Activated B cell treated with CpG ODN at 0.5 μM for 24 hours (primary cell): Measurements from ENCODE around the gene NOX4. TPM values are rescaled to one million over a fixed set of nuclear protein-coding genes. Genes with fewer than 3 reads are reported as not detected.

ENCODE experiments used
- ATAC-seq: fragments of 200-7000 bp; cut with Tn5 transposase; one replicate; pipeline ENCODE4 v1.10.0; 2021; ENCODE audit warnings: low read depth, mild to moderate bottlenecking, moderate library complexity
- CTCF ChIA-PET: fragments of 350-600 bp; sonication (Branson Sonifier 250); formaldehyde crosslinking; loops from one replicate; lab custom pipeline; 2021; ENCODE audit warnings: antibody characterized with exemption; lab: Charles Lee
- POLR2A ChIA-PET: fragments of 350-600 bp; sonication (Branson Sonifier 250); formaldehyde crosslinking; loops from one replicate; lab custom pipeline; 2021; ENCODE audit warnings: antibody characterized with exemption; lab: Charles Lee
- DNase-seq: peaks from one replicate; pipeline ENCODE4 v3.0.0; 2022
- H3K27ac Mint-ChIP-seq: one replicate; pipeline ENCODE4 v1.8.0; 2020; ENCODE audit warnings: mixed read lengths
- H3K27me3 Mint-ChIP-seq: one replicate; pipeline ENCODE4 v1.8.0; 2021; ENCODE audit warnings: mixed read lengths
- H3K36me3 Mint-ChIP-seq: one replicate; pipeline ENCODE4 v1.8.0; 2021; ENCODE audit warnings: low read depth, mixed read lengths
- H3K4me1 Mint-ChIP-seq: one replicate; pipeline ENCODE4 v1.8.0; 2021; ENCODE audit warnings: mixed read lengths
- H3K4me3 Mint-ChIP-seq: one replicate; pipeline ENCODE4 v1.8.0; 2020; ENCODE audit warnings: mild to moderate bottlenecking, mixed read lengths
- H3K9me3 Mint-ChIP-seq: one replicate; pipeline ENCODE4 v1.8.0; 2020; ENCODE audit warnings: mixed read lengths
- CTCF ChIP-seq: fragments of 200-600 bp; IDR thresholded peaks from one replicate; pipeline ENCODE4 v1.8.0; 2022; ENCODE audit warnings: antibody characterized with exemption, mild to moderate bottlenecking
- intact Hi-C: fragments of 100-400 bp; cut with micrococcal nuclease; formaldehyde crosslinking; loops from one replicate; pipeline ENCODE4 v1.15.1; 2024
- total RNA-seq: library from RNA; stranded (reverse); gene quantifications from 2 replicates; pipeline ENCODE4 v1.2.3, GENCODE V29; 2022

NOX4 gene
- total RNA-seq, 1 donor from 2014 or later, result not detected

- ATAC-seq (no peak), DNase-seq (no peak)
- Mint-ChIP-seq H3K9me3 (peaks cover 2% of the 10 kb centered on the region), H3K27me3 (peaks cover 3% of the 10 kb centered on the region), H3K4me3 (no peak overlapping the region), H3K36me3 (no peaks in the 10 kb centered on the region), H3K4me1 (no peaks in the 10 kb centered on the region), H3K27ac (no peak overlapping the region)
- ChIA-PET POLR2A (no interaction called here), CTCF (no interaction called here)
- no peak for TF ChIP-seq CTCF
- intact Hi-C loops, result no loop called here
These were observed 4.8 kb upstream of the NOX4 start for GRCh38 chr11:89495951-89496350.

GRCh38 chr11:89493431-89493830, 2.3 kb upstream of the NOX4 start:
- Mint-ChIP-seq H3K36me3 (no peaks in the 10 kb centered on the region), H3K4me3 (no peak overlapping the region), H3K27me3 (peaks cover 11% of the 10 kb centered on the region), H3K4me1 (no peaks in the 10 kb centered on the region), H3K9me3 (peaks cover 2% of the 10 kb centered on the region), H3K27ac (no peak overlapping the region)
- CTCF ChIA-PET, result no interaction called here
- DNase-seq (no peak), ATAC-seq (no peak)
- intact Hi-C loops, result no loop called here
- POLR2A ChIA-PET, result no interaction called here
- no peak for TF ChIP-seq CTCF

GRCh38 chr11:89490602-89490980, 584 bp downstream of the NOX4 start:
- Mint-ChIP-seq H3K27me3 (peaks cover 11% of the 10 kb centered on the region), H3K36me3 (no peaks in the 10 kb centered on the region), H3K9me3 (no peaks in the 10 kb centered on the region), H3K4me3 (no peak overlapping the region), H3K4me1 (no peaks in the 10 kb centered on the region), H3K27ac (no peak overlapping the region)
- ChIA-PET CTCF (no interaction called here), POLR2A (no interaction called here)
- DNase-seq, result no peak
- intact Hi-C loops, result no loop called here
- TF ChIP-seq CTCF, result no peak
- ATAC-seq, result no peak

- DNase-seq (no peak), ATAC-seq (no peak)
- Mint-ChIP-seq H3K4me1 (no peaks in the 10 kb centered on the region), H3K36me3 (no peaks in the 10 kb centered on the region), H3K27me3 (peaks cover 11% of the 10 kb centered on the region), H3K4me3 (no peak overlapping the region), H3K27ac (no peak overlapping the region), H3K9me3 (no peaks in the 10 kb centered on the region)
- CTCF ChIA-PET, result no interaction called here
- intact Hi-C loops, result no loop called here
- TF ChIP-seq CTCF, result no peak
- POLR2A ChIA-PET, result no interaction called here
These were observed 1.2 kb downstream of the NOX4 start for GRCh38 chr11:89489930-89490329.

- no peak overlapping the region for H3K4me3 Mint-ChIP-seq
- POLR2A ChIA-PET, result no interaction called here
- no peaks in the 10 kb centered on the region for H3K4me1 Mint-ChIP-seq
- DNase-seq, result no peak
- H3K36me3 Mint-ChIP-seq, result no peaks in the 10 kb centered on the region
- peaks cover 11% of the 10 kb centered on the region for H3K27me3 Mint-ChIP-seq
- CTCF ChIA-PET, result no interaction called here
- no peak overlapping the region for H3K27ac Mint-ChIP-seq
- no peak for ATAC-seq
- TF ChIP-seq CTCF, result no peak
- intact Hi-C loops, result no loop called here
- peaks cover 2% of the 10 kb centered on the region for H3K9me3 Mint-ChIP-seq
These were observed 4.2 kb downstream of the NOX4 start for GRCh38 chr11:89487016-89487415.
